Hematopoietic multipotent progenitor cell treated with erythropoietin and hydrocortisone succinate and interleukin-3 and kit ligand, for 15 days (in vitro differentiated cells): Measurements from ENCODE around the gene APLP2.
"Not testable (repeated sequence)": the region's sequence is repeated elsewhere in the genome, so short reads cannot be mapped to it uniquely, and the experiment has no call there.

ENCODE experiments used
- DNase-seq: peaks from one replicate; pipeline ENCODE4 v3.0.0-alpha.2; 2015; ENCODE audit warnings: low spot score

The APLP2 gene

DNA sequence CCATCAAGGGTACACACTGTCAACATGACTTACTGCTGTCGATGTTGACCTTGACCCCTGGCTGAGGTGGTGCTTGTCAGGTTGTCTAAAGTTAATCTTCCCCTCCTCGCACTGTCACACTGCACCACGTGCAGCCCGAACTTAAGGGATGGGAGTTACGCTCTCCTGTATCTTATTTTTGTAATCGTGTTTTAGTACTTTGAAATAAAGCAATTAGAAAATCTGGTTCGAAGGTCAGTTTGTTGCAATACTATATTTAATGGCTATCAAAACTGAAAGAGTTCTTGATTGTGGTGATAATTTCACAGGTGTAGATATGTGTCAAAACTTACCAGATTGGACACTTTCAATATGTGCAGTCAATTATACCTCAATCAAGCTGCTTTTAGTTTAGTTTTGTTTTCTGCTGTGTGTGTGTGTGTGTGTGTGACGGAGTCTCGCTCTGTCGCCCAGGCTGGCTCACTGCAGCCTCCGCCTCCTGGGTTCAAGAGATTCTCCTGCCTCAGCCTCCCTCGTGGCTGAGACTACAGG lies 79.2 kb downstream of the APLP2 start:
- no peak for DNase-seq

DNA sequence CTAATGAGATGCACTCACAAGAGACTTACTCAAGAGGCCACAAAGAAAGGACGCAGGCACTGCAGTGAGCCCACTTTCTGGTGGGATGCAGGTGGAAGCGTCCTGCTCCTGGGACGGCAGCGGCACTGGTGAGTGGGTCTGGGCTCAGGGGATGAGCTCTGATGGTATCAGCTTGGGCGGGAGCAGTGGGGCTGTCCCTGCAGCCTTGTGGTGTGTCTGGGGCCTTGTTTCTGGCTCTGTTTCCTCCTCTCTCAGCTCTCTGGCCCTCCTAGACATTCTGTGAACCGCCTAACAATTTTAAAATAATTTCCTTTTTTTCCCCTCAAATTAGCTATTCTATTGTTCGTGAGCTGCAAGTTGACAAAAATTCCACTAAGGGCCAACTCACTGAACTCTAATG lies 81.1 kb downstream of the APLP2 start:
- no peak for DNase-seq

DNA sequence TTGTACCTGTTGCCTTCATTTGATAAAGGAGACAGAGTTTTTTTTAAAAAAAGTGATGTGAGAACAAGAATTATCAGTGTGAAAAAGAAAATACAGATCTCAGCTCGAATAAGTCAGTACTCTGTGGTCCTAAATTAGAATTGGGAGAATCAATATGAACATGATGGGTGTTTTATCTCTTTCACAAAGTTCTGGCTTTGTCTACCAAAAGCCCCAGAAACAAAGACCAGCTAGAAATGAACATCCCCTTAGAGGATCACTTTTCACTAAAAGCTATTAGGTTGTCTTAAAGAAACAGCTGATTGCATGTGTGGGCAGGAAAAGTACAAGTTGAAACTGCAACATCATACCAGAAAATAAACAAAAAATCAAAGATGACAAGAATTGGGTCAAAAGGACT lies 81.5 kb downstream of the APLP2 start:
- DNase-seq, result no peak

DNA sequence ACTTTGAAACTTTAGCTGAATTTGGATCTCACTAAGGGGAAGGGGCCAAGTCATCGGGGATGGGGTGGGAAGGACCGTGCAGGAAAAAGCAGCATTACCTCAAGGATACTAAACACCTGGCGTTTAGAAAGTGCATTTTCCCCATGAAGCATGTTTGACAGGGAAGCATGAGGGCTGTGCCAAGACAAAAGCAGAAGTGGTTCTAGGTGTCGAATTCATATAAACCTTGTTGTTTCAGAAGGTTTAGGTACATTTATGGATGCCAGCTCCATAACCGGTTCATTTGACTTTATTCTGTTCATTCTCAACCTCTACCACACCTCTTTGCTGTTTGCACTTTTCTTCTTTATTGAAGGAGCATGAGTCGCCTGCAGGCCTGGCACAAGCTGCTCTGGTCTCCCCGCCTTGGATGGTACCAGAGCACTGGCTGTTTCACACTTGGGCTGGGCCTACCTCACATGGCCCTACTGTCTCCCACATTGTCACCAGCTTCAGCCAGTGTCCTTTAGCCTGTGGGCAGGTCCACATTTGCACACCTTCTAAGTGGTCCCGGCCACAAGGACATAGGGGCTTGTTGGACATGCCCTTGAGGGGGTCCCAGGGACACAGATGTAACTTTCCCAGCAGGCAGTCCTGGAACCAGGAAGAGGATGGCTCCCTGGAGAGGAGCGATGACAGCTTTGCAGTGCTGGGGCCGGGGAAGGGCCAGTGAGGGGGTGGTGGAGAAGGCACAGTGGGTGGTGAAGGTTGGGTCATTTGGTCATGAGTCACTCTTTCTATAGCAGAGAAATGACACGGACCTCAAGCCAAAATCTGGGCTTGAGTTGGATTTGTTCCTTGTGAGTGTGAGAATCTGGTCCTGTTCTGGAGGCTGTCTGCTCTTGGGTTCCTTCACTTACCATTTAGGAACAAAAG lies 86.7 kb downstream of the APLP2 start:
- DNase-seq, result no peak

DNA sequence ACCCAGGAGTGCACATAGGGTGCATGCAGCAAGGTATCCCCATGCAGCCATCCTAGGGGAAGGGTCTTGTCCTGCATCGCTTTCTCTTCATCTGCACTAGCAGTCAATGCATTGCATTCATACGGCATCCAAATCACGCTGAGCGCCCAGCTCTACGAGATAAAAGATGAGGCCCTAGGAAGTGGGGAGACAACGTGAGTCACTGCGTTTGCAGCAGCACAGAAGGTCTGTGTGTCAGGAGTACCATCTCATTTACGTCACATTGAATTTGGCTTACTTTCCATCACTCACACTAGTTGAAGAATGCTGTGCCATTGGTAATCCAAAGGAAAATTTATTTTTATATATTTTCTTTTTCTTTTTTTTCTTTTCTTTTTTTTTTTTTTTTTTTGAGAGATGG lies 87.4 kb downstream of the APLP2 start:
- no peak for DNase-seq

DNA sequence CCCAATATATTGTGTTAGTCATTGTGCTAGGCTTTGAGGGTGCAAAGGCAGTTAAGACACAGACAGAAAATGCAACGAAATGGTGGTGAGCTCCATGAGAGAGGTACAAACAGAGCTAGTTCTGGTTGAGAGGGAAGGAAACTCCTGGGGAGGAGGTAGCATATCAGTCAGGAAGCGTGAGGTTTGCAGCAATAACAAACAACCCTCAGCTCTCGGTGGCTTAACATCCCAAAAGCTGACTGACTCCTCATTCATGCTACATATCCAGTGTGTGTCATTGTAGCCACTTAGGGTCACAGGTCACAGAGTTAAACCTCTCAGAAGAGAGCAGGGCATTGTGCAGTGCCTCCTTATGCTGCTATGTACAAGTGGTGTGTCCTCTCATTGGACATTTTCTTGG lies 88.1 kb downstream of the APLP2 start:
- no peak for DNase-seq

DNA sequence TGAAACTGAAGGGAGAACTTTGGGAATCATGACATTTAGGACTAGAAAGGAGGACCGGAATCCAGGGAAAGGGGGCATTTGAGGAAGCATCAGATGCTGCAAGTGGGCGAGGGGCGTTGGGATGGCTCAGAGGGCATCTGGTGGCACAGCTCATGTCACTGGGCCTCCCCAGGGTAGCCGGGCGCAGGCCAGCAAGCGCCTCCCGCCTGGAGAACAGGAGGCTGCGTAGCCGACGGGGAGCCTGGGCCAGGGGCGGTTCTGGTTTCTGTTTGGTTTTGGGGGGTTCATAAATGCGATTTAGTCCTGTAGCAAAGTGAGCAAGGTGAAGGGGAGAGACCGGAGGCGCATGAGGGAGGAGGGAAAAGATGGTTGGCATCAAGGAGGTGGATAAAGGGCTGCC lies 89.4 kb downstream of the APLP2 start:
- DNase-seq, result no peak

DNA sequence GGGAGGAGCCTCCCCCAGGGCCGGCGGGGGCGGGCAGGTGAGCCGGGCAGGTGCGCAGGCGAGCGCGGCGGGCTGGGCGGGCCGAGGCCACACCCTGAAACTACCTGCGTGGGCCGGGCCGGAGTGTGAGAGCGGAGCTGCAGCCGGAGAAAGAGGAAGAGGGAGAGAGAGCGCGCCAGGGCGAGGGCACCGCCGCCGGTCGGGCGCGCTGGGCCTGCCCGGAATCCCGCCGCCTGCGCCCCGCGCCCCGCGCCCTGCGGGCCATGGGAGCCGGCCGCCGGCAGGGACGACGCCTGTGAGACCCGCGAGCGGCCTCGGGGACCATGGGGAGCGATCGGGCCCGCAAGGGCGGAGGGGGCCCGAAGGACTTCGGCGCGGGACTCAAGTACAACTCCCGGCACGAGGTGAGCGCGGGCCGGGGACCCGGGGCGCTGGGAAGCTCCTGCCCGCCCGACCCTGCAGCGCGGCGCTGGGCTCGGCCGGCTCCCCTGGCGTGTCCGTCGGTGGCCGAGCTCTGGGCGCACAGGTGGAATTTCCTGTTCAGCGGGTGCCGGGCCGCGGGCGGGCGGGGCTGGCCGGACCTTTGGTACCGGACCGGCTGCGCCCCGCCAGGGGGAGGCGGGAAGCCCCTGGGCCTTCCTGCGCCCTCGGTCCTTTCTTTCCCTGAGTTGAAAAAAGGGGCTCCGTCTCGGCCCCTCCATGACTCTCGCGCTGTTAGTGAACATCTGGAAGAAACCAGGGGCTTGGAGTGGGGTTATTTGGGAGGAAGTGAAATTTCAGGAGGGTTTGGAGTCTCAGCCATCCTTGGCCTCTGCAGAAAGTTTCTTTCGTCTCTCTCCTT lies 90.2 kb downstream of the APLP2 start, which contains the start of gene ST14:
Gene ST14, plus strand, starts transcription at position 126 of the 841 bp plus-strand sequence. Its CDS starts 198 bp downstream, at position 324.
- no peak for DNase-seq

DNA sequence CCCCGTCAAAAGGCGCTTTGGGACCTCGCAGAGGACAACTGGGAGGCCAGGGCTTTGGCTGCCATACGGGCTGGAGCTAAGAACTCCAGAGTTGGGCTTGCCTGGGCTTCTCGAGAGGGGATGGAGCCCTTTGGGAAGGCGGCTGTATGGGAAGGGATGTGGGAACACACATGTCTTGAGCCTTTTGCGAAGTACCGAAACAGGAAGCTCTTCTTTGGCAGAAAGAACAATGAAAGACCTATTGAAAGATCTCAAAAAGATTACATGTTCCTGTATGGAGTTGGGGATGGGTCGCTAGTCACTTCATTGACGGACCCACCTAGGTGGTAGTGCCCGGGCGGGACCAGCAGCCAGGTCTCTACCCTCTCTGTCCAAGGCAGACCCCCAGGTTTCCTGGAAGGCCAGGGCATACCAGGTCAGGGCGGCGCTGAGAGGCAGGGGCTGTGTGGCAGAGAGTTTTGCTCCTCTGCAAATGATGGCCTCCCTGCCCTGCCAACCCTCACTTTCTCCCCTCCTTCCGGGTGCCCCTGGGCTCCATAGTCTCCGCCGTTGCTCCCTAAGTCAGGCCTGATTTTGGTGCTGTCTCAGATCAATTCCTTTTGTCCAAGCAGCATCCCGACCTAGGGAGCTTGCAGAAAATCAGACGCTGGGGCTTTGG lies 90.9 kb downstream of the APLP2 start:
- DNase-seq, result no peak

DNA sequence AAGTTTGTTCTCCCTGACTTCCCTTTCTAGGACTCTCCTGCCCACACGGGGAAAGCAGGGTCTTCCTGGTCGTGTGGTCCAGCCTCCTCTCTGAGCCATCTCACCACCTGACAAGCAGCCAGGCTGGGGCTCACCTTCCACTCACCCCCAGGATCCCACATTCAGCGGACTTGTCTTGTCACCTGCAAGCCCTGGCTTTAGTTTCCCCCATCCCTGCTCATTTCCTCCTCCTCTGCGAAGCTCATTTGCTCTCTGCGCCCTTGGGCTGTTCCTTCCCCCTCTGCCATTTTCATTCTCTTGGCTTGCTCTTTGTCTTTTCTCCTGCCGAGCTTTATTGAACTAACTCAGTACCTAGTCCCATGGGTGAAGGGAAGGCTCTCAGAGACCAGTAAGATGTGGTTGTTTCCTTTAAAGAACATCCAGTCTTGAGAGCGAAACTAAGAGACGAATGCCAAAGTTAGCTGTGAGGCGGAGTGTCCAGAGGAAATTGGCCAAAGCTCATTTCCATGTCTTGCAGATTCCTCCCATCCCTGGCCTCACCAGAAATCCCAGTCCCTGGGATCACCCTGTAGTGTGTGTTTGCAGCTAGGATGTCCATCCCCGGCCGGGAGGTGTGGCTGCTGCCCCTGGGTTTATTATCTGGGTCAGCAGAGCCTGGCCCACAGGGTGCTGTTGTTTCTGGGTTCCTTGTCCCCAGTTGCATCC lies 91.9 kb downstream of the APLP2 start:
- DNase-seq, result no peak

DNA sequence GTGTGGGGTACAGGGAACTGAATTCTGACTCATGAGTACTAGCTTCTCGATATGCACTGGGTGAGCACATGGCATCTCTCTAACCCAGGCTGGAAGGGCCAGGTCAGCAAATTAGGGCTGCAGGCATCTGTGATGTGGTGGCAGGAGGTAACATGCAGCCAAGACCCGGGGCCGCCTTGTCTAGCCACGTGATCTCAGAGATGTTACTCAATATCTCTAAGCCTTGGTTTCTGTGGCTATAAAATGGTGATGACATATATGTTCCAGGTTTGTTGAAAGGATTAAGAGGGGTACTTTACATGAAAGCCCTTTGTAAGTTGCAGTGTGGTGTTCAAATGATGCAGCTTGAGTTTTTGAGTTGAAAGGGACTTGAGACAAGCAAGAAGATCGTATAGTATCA lies 93.0 kb downstream of the APLP2 start:
- no peak for DNase-seq

DNA sequence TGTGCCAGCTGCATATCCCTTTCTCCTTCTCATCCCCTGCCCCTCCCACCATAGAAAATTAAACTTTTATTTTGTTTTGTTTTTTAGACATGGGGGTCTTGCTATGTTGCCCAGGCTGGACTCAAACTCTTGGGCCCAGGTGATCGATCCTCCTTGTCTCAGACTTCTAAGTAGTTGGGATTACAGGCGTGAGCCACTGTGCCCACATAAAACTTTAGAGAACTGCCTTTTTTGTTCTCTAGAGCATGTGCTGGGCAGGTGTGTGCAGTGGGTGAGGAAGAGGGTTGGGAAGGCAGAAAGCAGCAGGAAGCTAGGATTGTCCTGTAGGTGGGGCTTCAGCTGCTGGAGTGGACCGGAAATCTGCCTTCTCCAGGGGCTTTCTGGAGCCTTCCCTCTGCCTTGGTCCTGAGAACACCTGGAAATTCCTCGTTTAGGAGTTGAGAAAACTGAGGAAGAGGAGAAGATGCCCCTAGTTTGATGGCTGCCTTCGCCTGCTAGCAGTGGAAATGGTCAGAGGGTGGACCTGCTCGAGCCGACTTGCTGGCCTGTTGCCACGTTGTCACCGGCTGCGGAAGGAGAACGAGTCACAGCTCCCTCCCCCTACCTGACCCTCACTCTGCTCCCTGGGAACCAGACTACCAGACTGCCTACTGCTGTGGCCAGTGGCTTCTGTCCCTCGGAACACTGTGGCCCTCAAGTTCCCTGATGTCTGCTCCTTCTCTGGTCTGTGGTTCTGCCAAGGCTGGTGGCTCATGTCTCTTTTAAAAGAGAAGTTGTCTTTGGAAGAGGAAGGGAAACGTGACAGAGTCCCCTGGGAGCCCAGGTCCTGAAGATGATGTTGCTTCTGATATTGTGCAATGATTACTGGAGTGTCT lies 93.9 kb downstream of the APLP2 start:
- DNase-seq, result no peak

DNA sequence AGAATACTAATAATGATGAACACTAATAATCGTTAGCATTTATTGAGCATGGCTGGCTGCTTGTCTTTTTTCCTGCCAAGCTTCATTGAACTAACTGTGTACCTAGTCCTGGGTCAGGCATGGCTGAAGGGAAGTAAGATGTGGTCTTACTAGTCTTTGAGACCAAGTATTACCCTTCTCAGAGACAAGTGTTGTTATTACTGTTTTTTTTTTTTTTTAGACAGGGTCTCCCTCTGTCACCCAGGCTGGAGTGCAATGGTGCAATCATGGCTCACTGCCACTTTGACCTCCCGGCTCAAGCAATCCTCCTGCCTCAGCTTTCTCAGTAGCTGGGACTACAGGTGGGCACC lies 94.5 kb downstream of the APLP2 start:
- DNase-seq, result no peak

DNA sequence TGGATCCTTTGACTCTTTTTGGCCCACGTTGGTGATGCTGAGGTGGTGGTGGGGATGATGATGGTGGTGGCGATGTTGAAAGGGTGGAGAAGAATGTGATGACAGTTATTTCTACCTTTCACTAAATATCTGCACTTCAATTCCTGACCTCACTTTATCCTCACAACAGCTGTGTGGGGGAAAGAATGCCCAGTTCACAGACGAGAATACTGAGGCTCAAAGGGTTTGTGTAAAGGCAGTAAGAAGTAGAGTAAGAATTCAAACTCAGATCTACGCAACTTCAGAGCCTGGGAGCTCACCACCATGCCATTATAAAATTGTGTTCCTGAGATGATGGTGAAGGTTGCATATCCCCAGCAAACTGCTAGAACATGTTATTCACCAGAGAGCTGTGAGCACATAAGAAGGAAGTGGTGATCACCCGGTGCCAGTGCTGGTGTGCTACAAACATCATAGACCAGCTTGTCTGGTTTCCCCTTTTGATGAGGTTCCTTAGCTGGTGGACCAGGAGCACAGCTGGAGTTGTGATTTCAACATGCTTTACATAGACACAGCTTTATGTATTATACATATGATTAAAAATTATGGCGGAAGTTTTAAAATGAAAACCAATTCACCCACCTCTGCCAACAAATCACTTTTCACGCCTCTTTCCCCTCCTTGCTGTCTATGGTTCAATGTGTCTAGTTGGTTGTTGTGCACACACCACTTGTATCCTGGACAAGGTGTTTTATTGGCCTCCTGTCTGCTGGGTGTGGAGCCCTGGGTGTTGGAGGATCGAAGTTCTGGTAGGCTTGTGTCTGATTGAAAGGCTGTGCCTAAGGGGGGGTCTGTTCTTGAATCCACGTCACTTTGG lies 96.1 kb downstream of the APLP2 start:
- DNase-seq, result no peak

DNA sequence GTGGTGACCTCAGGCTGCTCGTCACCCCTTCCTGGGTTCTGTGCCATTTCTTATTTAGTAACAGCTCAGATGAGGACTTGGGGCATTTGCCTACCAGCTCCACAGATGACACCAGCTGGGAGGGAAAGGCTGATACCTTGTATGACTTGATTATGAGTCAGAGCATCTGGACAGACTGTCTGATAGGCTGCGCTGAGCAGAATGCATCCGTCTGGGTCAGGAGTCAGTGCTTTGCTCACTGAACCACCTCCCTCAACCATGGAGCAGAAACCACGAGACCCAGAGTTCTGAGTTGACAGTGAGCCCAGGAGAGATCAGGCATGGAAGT lies 96.7 kb downstream of the APLP2 start:
- DNase-seq, result no peak

DNA sequence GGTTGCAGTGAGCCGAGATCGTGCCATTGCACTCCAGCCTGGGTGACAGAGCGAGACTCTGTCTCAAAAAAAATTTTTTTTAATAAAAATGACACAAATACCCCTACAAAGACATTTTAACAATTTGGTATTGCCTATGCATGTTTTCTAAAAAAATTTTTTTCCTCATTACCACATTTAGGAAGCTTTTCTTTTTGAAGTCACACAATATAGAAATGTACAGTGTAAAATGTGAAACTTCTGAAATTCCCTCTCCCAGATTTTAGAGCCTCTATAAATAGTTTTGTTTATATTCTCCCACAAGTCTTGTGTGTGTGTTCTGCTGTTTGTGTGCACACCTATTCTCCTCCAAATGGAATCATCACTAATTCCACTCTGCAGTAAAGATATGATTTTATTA lies 97.5 kb downstream of the APLP2 start:
- DNase-seq, result no peak

DNA sequence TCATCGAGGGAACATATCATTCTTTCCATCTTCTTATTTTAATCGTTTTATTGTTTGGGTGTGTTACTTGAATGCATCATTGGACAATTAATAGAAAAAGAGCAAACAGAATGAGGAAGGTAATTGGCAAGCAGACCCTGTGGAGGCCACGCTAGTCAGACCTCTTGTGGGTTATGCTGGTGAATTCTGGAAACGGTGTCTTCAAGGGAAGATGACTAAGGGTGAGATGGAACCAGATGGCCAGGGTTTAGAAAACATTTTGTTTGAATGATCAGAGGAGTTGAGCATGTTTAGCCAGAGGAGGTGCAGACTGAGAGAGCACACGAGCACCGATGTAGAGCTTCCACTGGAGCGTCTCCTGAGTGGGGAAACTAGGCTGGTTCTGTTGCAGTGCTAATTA lies 98.4 kb downstream of the APLP2 start:
- no peak for DNase-seq

DNA sequence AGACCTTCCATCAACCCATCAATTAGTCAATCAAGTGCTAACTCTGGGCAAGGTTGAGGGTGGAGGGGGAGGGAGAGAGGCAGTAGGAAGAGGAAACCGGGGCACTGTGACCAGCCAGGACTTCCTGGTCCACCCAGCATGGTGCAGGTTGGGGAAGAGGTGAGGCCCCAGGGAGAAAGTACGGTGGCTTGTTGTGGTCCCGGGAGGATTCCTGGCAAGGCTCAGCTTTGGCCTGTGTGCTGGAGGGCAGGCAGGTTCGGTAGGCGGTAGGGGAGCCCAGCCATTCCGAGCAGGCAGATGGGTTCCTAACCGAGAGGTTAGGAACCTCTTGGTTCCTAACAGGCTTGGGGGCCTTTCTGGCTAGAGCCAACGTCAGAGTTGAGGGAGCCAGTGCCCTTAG lies 100.7 kb downstream of the APLP2 start:
- DNase-seq, result no peak

DNA sequence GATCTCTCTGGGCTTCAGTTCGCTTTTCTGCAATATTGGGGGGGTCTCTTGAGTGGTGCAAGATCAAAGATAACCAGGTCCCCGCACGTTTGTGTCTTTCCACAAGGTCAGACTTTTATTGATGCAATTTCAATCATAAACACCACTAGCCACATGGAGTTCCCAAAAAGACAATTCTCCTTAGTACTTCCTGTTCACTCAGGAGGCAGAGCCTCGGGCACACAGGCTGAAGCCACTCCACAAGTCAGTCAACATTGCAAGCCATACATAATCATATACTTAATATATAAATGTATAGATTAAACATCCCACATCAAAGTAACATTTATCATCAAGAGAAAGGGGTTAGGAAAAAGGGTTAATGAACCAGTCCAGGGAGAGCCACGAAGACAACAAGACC lies 101.8 kb downstream of the APLP2 start:
- DNase-seq, result no peak

DNA sequence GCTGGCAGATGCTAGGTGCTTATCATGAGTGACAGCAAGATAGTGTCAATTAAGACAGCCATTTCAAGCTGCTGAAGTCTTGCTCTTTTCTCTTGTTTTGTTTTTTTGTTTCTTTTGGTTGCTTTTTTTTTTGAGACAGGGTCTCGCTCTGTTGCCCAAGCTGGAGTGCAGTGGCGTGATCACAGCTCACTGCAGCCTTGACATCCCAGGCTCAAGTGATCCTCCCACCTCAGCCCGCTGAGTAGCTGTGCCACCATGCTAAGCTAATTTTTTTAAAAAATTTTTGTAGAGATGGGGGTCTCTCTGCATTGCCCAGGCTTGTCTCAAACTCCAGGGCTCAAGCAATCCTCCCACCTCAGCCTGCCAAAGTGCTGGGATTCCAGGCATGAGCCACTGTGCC lies 102.3 kb downstream of the APLP2 start:
- not testable (repeated sequence) for DNase-seq
